ENCODE data around the gene ABCG1. TPM values are rescaled to one million over a fixed set of nuclear protein-coding genes. Genes with fewer than 3 reads are reported as not detected.

The ABCG1 gene
- total RNA-seq, 1 experiment from 2014 or later = not detected

GRCh38 chr21:42262831-42263231, 43.9 kb downstream of the ABCG1 start:
- Mint-ChIP-seq H3K36me3 (ENCODE audit: insufficient read depth, unreplicated experiment) (no peaks in the 10 kb centered on the region), H3K9me3 (ENCODE audit: unreplicated experiment) (no peaks in the 10 kb centered on the region), H3K27ac (ENCODE audit: unreplicated experiment) (no peak overlapping the region), H3K4me3 (ENCODE audit: unreplicated experiment) (no peak overlapping the region), H3K27me3 (ENCODE audit: insufficient read depth, unreplicated experiment) (peaks cover 3% of the 10 kb centered on the region), H3K4me1 (ENCODE audit: low read depth, unreplicated experiment) (peaks cover 6% of the 10 kb centered on the region)
- H3K9me3 ChIP-seq = no peaks in the 10 kb centered on the region
- peak in 1 of 2 experiments; percentile 39 for DNase-seq
- ChIA-PET CTCF (interaction anchor here (0.7 to 1.0 kb wide), 2 partner anchors 98 to 336 kb away, joined by 3 read pairs; no protein-coding TSS in a partner anchor), POLR2A (no interaction called here)
- no peak overlapping the region for H3K4me3 ChIP-seq (ENCODE audit: low read depth, low read length)
- no peaks in the 10 kb centered on the region; the same call in 1 of the 2 replicates for H3K27me3 ChIP-seq (replicated peaks; ENCODE audit: control insufficient read depth, insufficient read depth, low read length)
- peaks cover 8% of the 10 kb centered on the region for H3K4me1 ChIP-seq
- intact Hi-C loops (cut with micrococcal nuclease; ENCODE audit: unreplicated experiment) = no loop called here
- BruUV-seq (replicated peaks) = no TSS peak
- TF ChIP-seq CTCF (IDR thresholded peaks at IDR 0.05; ENCODE audit: insufficient read depth in 1 of 2, low read depth in 1 of 2, low read length in 1 of 2, severe bottlenecking in 1 of 2, unreplicated experiment in 1 of 2) = no peak
- no peaks in the 10 kb centered on the region for H3K36me3 ChIP-seq (ENCODE audit: control insufficient read depth, insufficient read depth, low read length)

GRCh38 chr21:42263591-42264131, 44.7 kb downstream of the ABCG1 start:
- Mint-ChIP-seq H3K27me3 (ENCODE audit: insufficient read depth, unreplicated experiment) (no peaks in the 10 kb centered on the region), H3K9me3 (ENCODE audit: unreplicated experiment) (no peaks in the 10 kb centered on the region), H3K27ac (ENCODE audit: unreplicated experiment) (no peak overlapping the region), H3K4me1 (ENCODE audit: low read depth, unreplicated experiment) (peaks cover 6% of the 10 kb centered on the region), H3K4me3 (ENCODE audit: unreplicated experiment) (no peak overlapping the region), H3K36me3 (ENCODE audit: insufficient read depth, unreplicated experiment) (no peaks in the 10 kb centered on the region)
- intact Hi-C loops (cut with micrococcal nuclease; ENCODE audit: unreplicated experiment) = no loop called here
- peak in 1 of 2 experiments; percentile 18 for DNase-seq
- Histone ChIP-seq H3K27me3 (replicated peaks; ENCODE audit: control insufficient read depth, insufficient read depth, low read length) (no peaks in the 10 kb centered on the region), H3K4me3 (ENCODE audit: low read depth, low read length) (no peak overlapping the region), H3K4me1 (peaks cover 8% of the 10 kb centered on the region), H3K36me3 (ENCODE audit: control insufficient read depth, insufficient read depth, low read length) (no peaks in the 10 kb centered on the region), H3K9me3 (no peaks in the 10 kb centered on the region)
- POLR2A ChIA-PET = no interaction called here
- CTCF ChIA-PET = interaction anchor here (1.0 kb wide), 1 partner anchor 99 kb away, joined by 3 read pairs; no protein-coding TSS in a partner anchor
- BruUV-seq (replicated peaks) = no TSS peak
- TF ChIP-seq CTCF (IDR thresholded peaks at IDR 0.05; ENCODE audit: insufficient read depth in 1 of 2, low read depth in 1 of 2, low read length in 1 of 2, severe bottlenecking in 1 of 2, unreplicated experiment in 1 of 2) = no peak

GRCh38 chr21:42264245-42265195, 45.6 kb downstream of the ABCG1 start:
- BruUV-seq (replicated peaks) = no TSS peak
- Mint-ChIP-seq H3K4me3 (ENCODE audit: unreplicated experiment) (no peak overlapping the region), H3K9me3 (ENCODE audit: unreplicated experiment) (no peaks in the 10 kb centered on the region)

More at GRCh38 chr21:42264245-42265195, 45.6 kb downstream of the ABCG1 start:
- Mint-ChIP-seq H3K36me3 (ENCODE audit: insufficient read depth, unreplicated experiment) (no peaks in the 10 kb centered on the region), H3K27me3 (ENCODE audit: insufficient read depth, unreplicated experiment) (no peaks in the 10 kb centered on the region), H3K4me1 (ENCODE audit: low read depth, unreplicated experiment) (peaks cover 6% of the 10 kb centered on the region), H3K27ac (ENCODE audit: unreplicated experiment) (no peak overlapping the region)
- Histone ChIP-seq H3K4me3 (ENCODE audit: low read depth, low read length) (no peak overlapping the region), H3K36me3 (ENCODE audit: control insufficient read depth, insufficient read depth, low read length) (no peaks in the 10 kb centered on the region), H3K4me1 (peaks cover 8% of the 10 kb centered on the region), H3K9me3 (no peaks in the 10 kb centered on the region), H3K27me3 (replicated peaks; ENCODE audit: control insufficient read depth, insufficient read depth, low read length) (no peaks in the 10 kb centered on the region)
- DNase-seq = no peak
- TF ChIP-seq CTCF (IDR thresholded peaks at IDR 0.05; ENCODE audit: insufficient read depth in 1 of 2, low read depth in 1 of 2, low read length in 1 of 2, severe bottlenecking in 1 of 2, unreplicated experiment in 1 of 2) = no peak
- CTCF ChIA-PET = no interaction called here
- POLR2A ChIA-PET = no interaction called here
- intact Hi-C loops (cut with micrococcal nuclease; ENCODE audit: unreplicated experiment) = no loop called here

Data from Caco-2 (cell line).